HUES64 (cell line): Measurements from ENCODE around the gene PPP2R2B.

Experiments
- H3K27ac ChIP-seq: 2 replicates; pipeline ENCODE4 v1.7.0; 2013; ENCODE audit warnings: low read depth, low read length, inconsistent platforms
- H3K27me3 ChIP-seq: 2 replicates; pipeline ENCODE4 v1.6.1; 2013; ENCODE audit warnings: mild to moderate bottlenecking, low read length; ENCODE audit not compliant: insufficient read depth
- H3K36me3 ChIP-seq: 2 replicates; pipeline ENCODE4 v1.6.1; 2013; ENCODE audit warnings: mild to moderate bottlenecking, low read length; ENCODE audit not compliant: insufficient read depth
- H3K4me1 ChIP-seq: 2 replicates; pipeline ENCODE4 v1.6.1; 2013; ENCODE audit warnings: mild to moderate bottlenecking, low read length, moderate library complexity; ENCODE audit not compliant: insufficient read depth
- H3K4me3 ChIP-seq: 2 replicates; pipeline ENCODE4 v1.5.1; 2013; ENCODE audit warnings: mild to moderate bottlenecking, low read length, moderate library complexity
- H3K9ac ChIP-seq: 2 replicates; pipeline ENCODE4 v1.6.1; 2013; ENCODE audit warnings: mild to moderate bottlenecking, low read depth, low read length
- H3K9me3 ChIP-seq: 2 replicates; pipeline ENCODE4 v1.6.1; 2013; ENCODE audit warnings: low read depth, low read length; ENCODE audit not compliant: insufficient read depth
- WGBS: fragments of 150-250, 120-280 bp; methylation state at CpG from one replicate; pipeline ENCODE4 v1.1.7; 2013; ENCODE audit warnings: missing lambda C conversion rate; 5-methylcytosine and 5-hydroxymethylcytosine counted together

The PPP2R2B gene

GRCh38 chr5:146778795-146779194, 99.8 kb downstream of the PPP2R2B start:
- peaks cover 12% of the 10 kb centered on the region for H3K4me1 ChIP-seq
- H3K9ac ChIP-seq, result no peak overlapping the region
- 0 out of 2 replicates have a peak, but pooled peaks cover 5% of the 10 kb centered on the region for H3K9me3 ChIP-seq
- 76% methylated on average over 3 of the region's 3 CpGs for WGBS
- H3K36me3 ChIP-seq, result no peaks in the 10 kb centered on the region
- no peak overlapping the region for H3K4me3 ChIP-seq
- H3K27me3 ChIP-seq, result no peaks in the 10 kb centered on the region
- H3K27ac ChIP-seq, result no peak overlapping the region

GRCh38 chr5:146778261-146778660, 100.3 kb downstream of the PPP2R2B start:
- peaks cover 17% of the 10 kb centered on the region for H3K4me1 ChIP-seq
- H3K9ac ChIP-seq, result no peak overlapping the region
- no peak overlapping the region for H3K27ac ChIP-seq
- H3K4me3 ChIP-seq, result no peak overlapping the region
- 0 out of 2 replicates have a peak, but pooled peaks cover 5% of the 10 kb centered on the region for H3K9me3 ChIP-seq
- no peaks in the 10 kb centered on the region for H3K27me3 ChIP-seq
- no peaks in the 10 kb centered on the region for H3K36me3 ChIP-seq

GRCh38 chr5:146772881-146773466, 105.6 kb downstream of the PPP2R2B start:
- Histone ChIP-seq H3K4me3 (no peak overlapping the region), H3K27me3 (no peaks in the 10 kb centered on the region), H3K4me1 (peaks cover 20% of the 10 kb centered on the region), H3K27ac (peak overlapping the region; percentile 54), H3K36me3 (no peaks in the 10 kb centered on the region), H3K9me3 (0 out of 2 replicates have a peak, but pooled peaks cover 5% of the 10 kb centered on the region), H3K9ac (no peak overlapping the region)
- 93% methylated on average over 3 of the region's 3 CpGs for WGBS

- H3K27ac ChIP-seq, result no peak overlapping the region
- H3K27me3 ChIP-seq, result no peaks in the 10 kb centered on the region
- 0 out of 2 replicates have a peak, but pooled peaks cover 5% of the 10 kb centered on the region for H3K9me3 ChIP-seq
- H3K4me1 ChIP-seq, result peaks cover 20% of the 10 kb centered on the region
- no peak overlapping the region for H3K9ac ChIP-seq
- no peaks in the 10 kb centered on the region for H3K36me3 ChIP-seq
- H3K4me3 ChIP-seq, result no peak overlapping the region
- 98% methylated on average over 2 of the region's 3 CpGs for WGBS
These were observed 107.6 kb downstream of the PPP2R2B start for GRCh38 chr5:146770980-146771379.

GRCh38 chr5:146770546-146770945, 108.0 kb downstream of the PPP2R2B start:
- H3K9me3 ChIP-seq, result 0 out of 2 replicates have a peak, but pooled peaks cover 5% of the 10 kb centered on the region
- H3K9ac ChIP-seq, result no peak overlapping the region
- H3K27ac ChIP-seq, result no peak overlapping the region
- H3K36me3 ChIP-seq, result no peaks in the 10 kb centered on the region
- peaks cover 20% of the 10 kb centered on the region for H3K4me1 ChIP-seq
- WGBS, result 63% methylated on average over 2 of the region's 2 CpGs
- no peak overlapping the region for H3K4me3 ChIP-seq
- no peaks in the 10 kb centered on the region for H3K27me3 ChIP-seq

DNA sequence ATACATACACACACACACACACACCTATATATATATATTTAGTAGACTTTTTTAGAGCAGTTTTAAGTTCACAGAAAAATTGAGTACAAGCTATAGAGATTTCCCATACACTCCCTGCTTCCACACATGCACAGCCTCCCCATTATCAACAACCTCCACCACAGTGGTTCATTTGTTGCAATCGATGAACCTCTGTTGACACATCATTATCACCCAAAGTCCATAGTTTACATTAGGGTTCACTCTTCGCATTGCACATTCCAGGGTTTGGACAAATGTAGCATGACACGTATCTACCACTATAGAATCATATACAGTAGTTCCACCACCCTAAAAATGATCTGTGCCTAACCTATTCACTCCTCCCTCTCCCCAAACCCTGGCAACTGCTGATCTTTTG, 111.0 kb downstream of the PPP2R2B start:
- H3K27me3 ChIP-seq, result no peaks in the 10 kb centered on the region
- 94% methylated on average over 3 of the region's 3 CpGs for WGBS
- no peak overlapping the region for H3K9ac ChIP-seq
- H3K27ac ChIP-seq, result no peak overlapping the region
- no peaks in the 10 kb centered on the region for H3K9me3 ChIP-seq
- H3K4me1 ChIP-seq, result peaks cover 5% of the 10 kb centered on the region
- H3K4me3 ChIP-seq, result no peak overlapping the region
- H3K36me3 ChIP-seq, result no peaks in the 10 kb centered on the region

DNA sequence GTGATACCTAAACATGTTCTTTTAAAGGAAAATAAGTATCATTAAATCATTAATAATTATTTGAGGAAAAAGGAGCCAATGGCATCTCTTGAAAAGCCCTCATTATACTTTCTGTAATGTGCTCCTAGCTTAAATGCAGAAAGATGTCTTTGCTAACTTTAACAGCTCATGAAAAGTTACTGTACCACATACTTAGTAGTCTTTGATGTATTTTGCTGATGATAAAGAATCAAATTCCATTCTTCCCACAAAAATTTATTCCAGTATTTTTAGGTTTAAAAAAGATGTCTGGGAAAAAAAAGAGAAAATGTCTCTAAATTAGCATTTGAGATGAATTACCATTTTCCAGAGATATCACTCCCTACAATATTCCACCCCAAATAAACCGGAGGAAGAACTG, 112.5 kb downstream of the PPP2R2B start:
- H3K9ac ChIP-seq, result no peak overlapping the region
- no peaks in the 10 kb centered on the region for H3K36me3 ChIP-seq
- H3K4me3 ChIP-seq, result no peak overlapping the region
- no peak overlapping the region for H3K27ac ChIP-seq
- no CpG with 5 or more reads among the region's 1 CpG for WGBS
- H3K4me1 ChIP-seq, result peaks cover 3% of the 10 kb centered on the region; the same call in 1 of the 2 replicates
- no peaks in the 10 kb centered on the region for H3K27me3 ChIP-seq
- H3K9me3 ChIP-seq, result no peaks in the 10 kb centered on the region

DNA sequence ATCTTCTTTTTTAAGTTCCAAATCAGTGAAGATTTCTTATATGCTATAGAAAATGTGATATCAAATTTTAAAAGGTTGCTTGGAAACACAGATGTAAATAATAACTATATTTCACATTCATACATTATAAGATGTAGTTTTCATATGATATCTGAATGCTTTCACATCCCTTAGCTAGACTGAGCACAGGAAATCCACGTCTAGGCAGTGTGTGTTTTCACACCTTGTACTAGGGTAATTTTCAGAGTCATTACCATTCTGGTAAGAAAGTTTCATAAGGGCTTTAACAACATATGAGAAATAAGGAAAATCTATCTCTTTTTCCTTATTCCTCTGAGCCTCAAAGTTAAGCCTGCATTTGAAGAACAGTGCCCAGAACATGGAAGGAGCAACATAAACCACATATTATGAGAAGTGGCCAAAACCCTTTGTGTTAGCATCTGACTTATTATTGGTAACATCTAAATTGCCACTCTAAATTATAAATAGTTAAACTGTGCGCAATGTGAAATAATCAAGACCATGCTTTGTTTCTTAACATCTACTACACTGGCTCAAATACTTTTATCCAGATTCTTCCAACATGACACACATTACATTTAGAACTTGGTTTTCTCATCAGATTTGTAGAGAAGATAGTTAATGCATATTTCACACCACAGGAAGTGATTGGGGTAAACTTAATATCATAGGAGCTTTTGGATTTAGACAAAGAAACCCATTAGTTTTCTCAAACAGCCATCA, 113.3 kb downstream of the PPP2R2B start:
- Histone ChIP-seq H3K27me3 (no peaks in the 10 kb centered on the region), H3K4me3 (no peak overlapping the region), H3K9me3 (no peaks in the 10 kb centered on the region), H3K36me3 (no peaks in the 10 kb centered on the region), H3K27ac (no peak overlapping the region), H3K9ac (no peak overlapping the region), H3K4me1 (no peaks in the 10 kb centered on the region)
- WGBS, result 93% methylated on average over 2 of the region's 2 CpGs

DNA sequence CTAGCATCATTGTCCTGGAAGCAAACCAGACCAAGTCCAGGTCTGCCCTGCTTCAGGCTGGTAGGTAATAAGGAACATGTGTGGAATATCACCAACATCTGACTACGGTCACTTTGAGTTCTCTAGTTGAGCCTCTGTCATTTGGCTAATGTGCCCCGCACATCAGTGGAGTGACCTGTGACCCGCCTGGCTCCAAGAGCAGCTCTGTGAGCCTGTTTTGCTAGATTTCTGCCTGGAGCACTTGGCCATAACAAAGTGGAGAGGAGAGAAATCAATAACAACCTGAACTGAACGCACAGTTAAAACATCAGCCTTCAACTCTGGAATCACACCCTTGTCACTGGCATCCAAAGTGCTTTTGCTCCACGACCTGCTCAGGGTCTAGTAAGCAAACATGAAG, 115.7 kb downstream of the PPP2R2B start:
- Histone ChIP-seq H3K9me3 (no peaks in the 10 kb centered on the region), H3K27me3 (no peaks in the 10 kb centered on the region), H3K4me1 (no peaks in the 10 kb centered on the region), H3K4me3 (no peak overlapping the region), H3K27ac (no peak overlapping the region), H3K9ac (no peak overlapping the region), H3K36me3 (no peaks in the 10 kb centered on the region)
- WGBS, result 93% methylated on average over 5 of the region's 5 CpGs

GRCh38 chr5:146761811-146762210, 116.7 kb downstream of the PPP2R2B start:
- WGBS, result 96% methylated on average over 1 of the region's 1 CpG
- H3K27ac ChIP-seq, result no peak overlapping the region
- no peaks in the 10 kb centered on the region for H3K36me3 ChIP-seq
- H3K4me1 ChIP-seq, result no peaks in the 10 kb centered on the region
- no peaks in the 10 kb centered on the region for H3K9me3 ChIP-seq
- H3K27me3 ChIP-seq, result no peaks in the 10 kb centered on the region
- H3K4me3 ChIP-seq, result no peak overlapping the region
- no peak overlapping the region for H3K9ac ChIP-seq

DNA sequence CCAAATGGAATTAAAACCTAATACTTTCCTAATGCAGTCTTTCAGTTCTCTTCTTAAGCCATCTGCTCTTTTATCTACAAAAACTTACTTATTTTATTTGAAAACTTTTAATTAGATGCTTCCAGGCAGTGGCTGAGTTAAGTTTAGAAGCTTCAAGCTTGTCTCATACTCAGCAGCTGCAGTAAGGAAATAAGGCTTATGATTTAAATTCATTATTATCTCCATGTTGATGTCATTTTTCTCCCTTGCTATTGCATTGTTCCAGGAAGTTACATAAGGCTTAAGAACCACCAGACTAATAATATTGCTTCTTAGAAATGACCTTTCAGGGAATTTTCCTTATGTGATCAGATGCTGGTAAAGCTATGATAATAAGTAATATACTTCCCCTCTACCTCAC, 119.6 kb downstream of the PPP2R2B start:
- H3K36me3 ChIP-seq, result no peaks in the 10 kb centered on the region
- no peak overlapping the region for H3K9ac ChIP-seq
- H3K27me3 ChIP-seq, result no peaks in the 10 kb centered on the region
- H3K9me3 ChIP-seq, result no peaks in the 10 kb centered on the region
- no peak overlapping the region for H3K4me3 ChIP-seq
- H3K27ac ChIP-seq, result no peak overlapping the region
- H3K4me1 ChIP-seq, result peaks cover 6% of the 10 kb centered on the region
